Coronary artery (tissue), 2 donors: ENCODE data around the gene CD53.

Experiments used
- DNase-seq: peaks from one replicate; pipeline ENCODE4 v3.0.0-alpha.2; 2017; ENCODE audit warnings: low spot score
- H3K27ac ChIP-seq, 2 donors: fragments of 200-600 bp; sonication (generic); one replicate each; pipeline ENCODE4 v1.5.1; 2016 to 2019
- H3K4me3 ChIP-seq: fragments of 200-600 bp; sonication (generic); 2 replicates; pipeline ENCODE4 v1.5.1; 2016; ENCODE audit warnings: mild to moderate bottlenecking, moderate library complexity
- CTCF ChIP-seq: fragments of 200-600 bp; sonication (generic); IDR thresholded peaks from one replicate; pipeline ENCODE4 v1.5.1; 2019; ENCODE audit warnings: antibody characterized with exemption

The CD53 gene

GRCh38 chr1:110870721-110871388 is 2.1 kb upstream of the CD53 start:
- no peak for TF ChIP-seq CTCF
- H3K27ac ChIP-seq = no peak overlapping the region
- no peak for DNase-seq
- no peak overlapping the region for H3K4me3 ChIP-seq

- peak overlapping the region in 1 of 2 donors; percentile 63 for H3K27ac ChIP-seq
Observed at GRCh38 chr1:110872366-110872744, 593 bp upstream of the CD53 start.

GRCh38 chr1:110873856-110874255 is 908 bp downstream of the CD53 start:
- no peak for DNase-seq
- Histone ChIP-seq H3K27ac (peak overlapping the region in 1 of 2 donors; percentile 73), H3K4me3 (peak overlapping the region; percentile 60)
- no peak for TF ChIP-seq CTCF

More at GRCh38 chr1:110872366-110872744, 593 bp upstream of the CD53 start:
- TF ChIP-seq CTCF = no peak
- DNase-seq = no peak
- no peak overlapping the region for H3K4me3 ChIP-seq

- DNase-seq = no peak
- TF ChIP-seq CTCF = no peak
- Histone ChIP-seq H3K4me3 (peak overlapping the region; percentile 60), H3K27ac (peak overlapping the region in 1 of 2 donors; percentile 73)
Observed at GRCh38 chr1:110874324-110875215, 1.6 kb downstream of the CD53 start.

- H3K4me3 ChIP-seq = peak overlapping the region; percentile 60
- H3K27ac ChIP-seq = peak overlapping the region in 1 of 2 donors; percentile 73
- DNase-seq = no peak
- TF ChIP-seq CTCF = no peak
Observed at GRCh38 chr1:110875216-110875731, 2.3 kb downstream of the CD53 start.

- TF ChIP-seq CTCF = no peak
- Histone ChIP-seq H3K27ac (no peak overlapping the region), H3K4me3 (no peak overlapping the region)
- no peak for DNase-seq
Observed at GRCh38 chr1:110876748-110877341, 3.9 kb downstream of the CD53 start.
